ENCODE results near the gene ENDOG. TPM values are rescaled to one million over a fixed set of nuclear protein-coding genes. Genes with fewer than 3 reads are reported as not detected.

The ENDOG gene
- total RNA-seq, 1 experiment from 2014 or later = 16.7 TPM

GRCh38 chr9:128807827-128808226 is 10.5 kb upstream of the ENDOG start:
- no peak overlapping the region for H2BK20ac ChIP-seq (ENCODE audit: low read depth, low read length, poor library complexity, severe bottlenecking)
- no peak overlapping the region for H2BK12ac ChIP-seq (ENCODE audit: insufficient read length, low read depth, low read length)
- no peak overlapping the region; a peak in 1 of 7 replicates for H3K27ac Mint-ChIP-seq
- H3K4me1 Mint-ChIP-seq = no peaks in the 10 kb centered on the region
- H3K23me2 ChIP-seq (ENCODE audit: insufficient read length, low read depth, low read length, poor library complexity, severe bottlenecking) = no peaks in the 10 kb centered on the region
- no peaks in the 10 kb centered on the region for H3K27me3 Mint-ChIP-seq (ENCODE audit: low read depth)
- no peaks in the 10 kb centered on the region for H3K79me2 ChIP-seq (ENCODE audit: insufficient read depth, low read length)
- no peak overlapping the region for H3K27ac ChIP-seq (ENCODE audit: insufficient read length, low read depth, low read length)
- H3K14ac ChIP-seq (ENCODE audit: insufficient read depth, low read length) = no peak overlapping the region
- no CpG with 5 or more reads among the region's 14 CpGs for WGBS (ENCODE audit: extremely low coverage, insufficient read length, low lambda C conversion rate)
- H3K9me3 ChIP-seq (ENCODE audit: control insufficient read depth, low read depth, low read length) = no peaks in the 10 kb centered on the region
- H4K5ac ChIP-seq (ENCODE audit: insufficient read length, low read depth, low read length) = no peak overlapping the region
- H4K8ac ChIP-seq (replicated peaks; ENCODE audit: insufficient read length, low read depth, low read length) = no peak overlapping the region
- no peaks in the 10 kb centered on the region for H4K20me1 ChIP-seq (ENCODE audit: control insufficient read depth, insufficient read depth, insufficient read length)
- H3K4ac ChIP-seq (ENCODE audit: low read depth, low read length) = no peak overlapping the region
- H2AFZ ChIP-seq (ENCODE audit: low read length) = no peak overlapping the region
- H3K79me1 ChIP-seq (ENCODE audit: insufficient read depth, low read depth, low read length, poor library complexity, severe bottlenecking) = no peaks in the 10 kb centered on the region
- no peak overlapping the region for H3K56ac ChIP-seq (ENCODE audit: insufficient read length, low read depth, low read length)
- H3K27me3 ChIP-seq (ENCODE audit: insufficient read depth, low read length) = no peaks in the 10 kb centered on the region
- peaks cover 2 to 37% (median 34%) of the 10 kb centered on the region in 3 experiments; a peak in 5 of 7 replicates for H3K36me3 Mint-ChIP-seq (ENCODE audit: insufficient read depth in 1 of 3, low read depth in 3 of 3)
- H3K9ac ChIP-seq (ENCODE audit: extremely low read depth, insufficient read length, low read length) = no peak overlapping the region
- H2BK120ac ChIP-seq (ENCODE audit: low read depth, low read length, poor library complexity, severe bottlenecking) = no peak overlapping the region
- no peak overlapping the region for H2AK5ac ChIP-seq (ENCODE audit: insufficient read length, low read length)
- H3K4me1 ChIP-seq (ENCODE audit: insufficient read depth, low read length) = no peaks in the 10 kb centered on the region
- H3K4me3 Mint-ChIP-seq = no peak overlapping the region
- H3K9me3 Mint-ChIP-seq = no peaks in the 10 kb centered on the region
- H3K18ac ChIP-seq (ENCODE audit: insufficient read length, low read depth, low read length) = no peak overlapping the region
- TF ChIP-seq, protein P1, sequence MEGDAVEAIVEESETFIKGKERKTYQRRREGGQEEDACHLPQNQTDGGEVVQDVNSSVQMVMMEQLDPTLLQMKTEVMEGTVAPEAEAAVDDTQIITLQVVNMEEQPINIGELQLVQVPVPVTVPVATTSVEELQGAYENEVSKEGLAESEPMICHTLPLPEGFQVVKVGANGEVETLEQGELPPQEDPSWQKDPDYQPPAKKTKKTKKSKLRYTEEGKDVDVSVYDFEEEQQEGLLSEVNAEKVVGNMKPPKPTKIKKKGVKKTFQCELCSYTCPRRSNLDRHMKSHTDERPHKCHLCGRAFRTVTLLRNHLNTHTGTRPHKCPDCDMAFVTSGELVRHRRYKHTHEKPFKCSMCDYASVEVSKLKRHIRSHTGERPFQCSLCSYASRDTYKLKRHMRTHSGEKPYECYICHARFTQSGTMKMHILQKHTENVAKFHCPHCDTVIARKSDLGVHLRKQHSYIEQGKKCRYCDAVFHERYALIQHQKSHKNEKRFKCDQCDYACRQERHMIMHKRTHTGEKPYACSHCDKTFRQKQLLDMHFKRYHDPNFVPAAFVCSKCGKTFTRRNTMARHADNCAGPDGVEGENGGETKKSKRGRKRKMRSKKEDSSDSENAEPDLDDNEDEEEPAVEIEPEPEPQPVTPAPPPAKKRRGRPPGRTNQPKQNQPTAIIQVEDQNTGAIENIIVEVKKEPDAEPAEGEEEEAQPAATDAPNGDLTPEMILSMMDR (conservative IDR thresholded peaks at IDR 0.05) = no peak
- H2BK5ac ChIP-seq (ENCODE audit: insufficient read length, low read length) = no peak overlapping the region
- H4K91ac ChIP-seq (ENCODE audit: insufficient read length, low read depth, low read length) = no peak overlapping the region
- no peak overlapping the region for H3T11ph ChIP-seq (ENCODE audit: low read length)
- H3K4me2 ChIP-seq (ENCODE audit: insufficient read depth, insufficient read length, low read length) = no peak overlapping the region
- H2BK15ac ChIP-seq (ENCODE audit: low read depth, low read length) = no peak overlapping the region
- no peak overlapping the region for H3K23ac ChIP-seq (ENCODE audit: insufficient read length, low read depth, low read length)
- DNase-seq = no peak

Data from H9 (cell line).